ENCODE results near the gene CPNE4.

GRCh38 chr3:131868203-131868602, 166.6 kb downstream of the CPNE4 start:
- no peak for TF ChIP-seq POLR2AphosphoS5 (IDR thresholded peaks at IDR 0.05; ENCODE audit: low read depth, low read length)
- no peak for TF ChIP-seq POLR2A (IDR thresholded peaks at IDR 0.05; ENCODE audit: low read depth, low read length)
- TF ChIP-seq PAX5 (IDR thresholded peaks at IDR 0.05; ENCODE audit: insufficient read depth, low read length, severe bottlenecking): no peak
- no peak for TF ChIP-seq TAF1 (IDR thresholded peaks at IDR 0.05; ENCODE audit: low read depth, low read length)
- TF ChIP-seq SPI1 (IDR thresholded peaks at IDR 0.05; ENCODE audit: low read depth, low read length): no peak
- no peak for TF ChIP-seq POU2F2 (IDR thresholded peaks at IDR 0.05; ENCODE audit: low read depth, low read length)

Data from GM12891 (cell line).